MCF 10A (cell line): Measurements from ENCODE around the gene HNRNPH2. TPM values are rescaled to one million over a fixed set of nuclear protein-coding genes. Genes with fewer than 3 reads are reported as not detected.

Experiments used
- BruUV-seq: library from RNA; stranded (reverse); fragments of 400-500 nt; replicated peaks from 2 replicates; lab custom pipeline; 2021; lab: Mats Ljungman, UMichigan
- CTCF ChIA-PET: fragments of 300-600 bp; sonication (Branson Sonifier 250); formaldehyde crosslinking; extraction: SDS; loops from one replicate; lab custom pipeline; 2021; ENCODE audit warnings: antibody characterized with exemption, inconsistent platforms; lab: Yijun Ruan, JAX
- POLR2A ChIA-PET: fragments of 300-600, 350-650 bp; sonication (Branson Sonifier 250); formaldehyde crosslinking; extraction: SDS; loops from one replicate; lab custom pipeline; 2020; ENCODE audit warnings: antibody characterized with exemption, inconsistent platforms; lab: Yijun Ruan, JAX
- DNase-seq: peaks from one replicate; pipeline ENCODE4 v3.0.0-alpha.2; 2018; ENCODE audit not compliant: unreplicated experiment
- H3K27ac Mint-ChIP-seq: one replicate; pipeline ENCODE4 v1.8.0; 2022; ENCODE audit warnings: mild to moderate bottlenecking, low read depth, mixed read lengths; ENCODE audit not compliant: unreplicated experiment
- H3K27me3 Mint-ChIP-seq: one replicate; pipeline ENCODE4 v1.8.0; 2022; ENCODE audit warnings: mixed read lengths; ENCODE audit not compliant: insufficient read depth, unreplicated experiment
- H3K36me3 Mint-ChIP-seq: one replicate; pipeline ENCODE4 v1.8.0; 2022; ENCODE audit warnings: mild to moderate bottlenecking, moderate library complexity, mixed read lengths; ENCODE audit not compliant: insufficient read depth, unreplicated experiment
- H3K4me1 Mint-ChIP-seq: one replicate; pipeline ENCODE4 v1.8.0; 2022; ENCODE audit warnings: mixed read lengths; ENCODE audit not compliant: insufficient read depth, unreplicated experiment
- H3K4me3 Mint-ChIP-seq: one replicate; pipeline ENCODE4 v1.8.0; 2022; ENCODE audit warnings: mild to moderate bottlenecking, moderate library complexity, mixed read lengths; ENCODE audit not compliant: unreplicated experiment
- H3K9me3 Mint-ChIP-seq: one replicate; pipeline ENCODE4 v1.8.0; 2022; ENCODE audit warnings: mixed read lengths; ENCODE audit not compliant: unreplicated experiment
- intact Hi-C: fragments of 100-400 bp; cut with micrococcal nuclease; formaldehyde crosslinking; loops from 2 replicates; pipeline ENCODE4 v1.14.1; 2022
- total RNA-seq: library from RNA; stranded (reverse); gene quantifications from 2 replicates; pipeline ENCODE4 v1.2.3, GENCODE V29; 2022
- TF ChIP-seq, protein P1 (sequence below): fragments of 200-600 bp; IDR thresholded peaks from one replicate; pipeline ENCODE4 v1.8.0; 2022; ENCODE audit warnings: antibody characterized with exemption, mild to moderate bottlenecking; ENCODE audit not compliant: unreplicated experiment

The HNRNPH2 gene
- total RNA-seq, 1 experiment from 2014 or later = 35.5 TPM

GRCh38 chrX:101450085-101450484 is 42.1 kb downstream of the HNRNPH2 start:
- BruUV-seq = no TSS peak
- no peak for DNase-seq
- H3K36me3 Mint-ChIP-seq = no peaks in the 10 kb centered on the region
- H3K27ac Mint-ChIP-seq = no peak overlapping the region
- no peak overlapping the region for H3K4me3 Mint-ChIP-seq
- H3K9me3 Mint-ChIP-seq = no peaks in the 10 kb centered on the region
- H3K27me3 Mint-ChIP-seq = peaks cover 64% of the 10 kb centered on the region
- ChIA-PET POLR2A (no interaction called here), CTCF (interaction anchor here (0.6 kb wide), 1 partner anchor 872 kb away, joined by 3 read pairs; no protein-coding TSS in a partner anchor)
- TF ChIP-seq, protein P1, sequence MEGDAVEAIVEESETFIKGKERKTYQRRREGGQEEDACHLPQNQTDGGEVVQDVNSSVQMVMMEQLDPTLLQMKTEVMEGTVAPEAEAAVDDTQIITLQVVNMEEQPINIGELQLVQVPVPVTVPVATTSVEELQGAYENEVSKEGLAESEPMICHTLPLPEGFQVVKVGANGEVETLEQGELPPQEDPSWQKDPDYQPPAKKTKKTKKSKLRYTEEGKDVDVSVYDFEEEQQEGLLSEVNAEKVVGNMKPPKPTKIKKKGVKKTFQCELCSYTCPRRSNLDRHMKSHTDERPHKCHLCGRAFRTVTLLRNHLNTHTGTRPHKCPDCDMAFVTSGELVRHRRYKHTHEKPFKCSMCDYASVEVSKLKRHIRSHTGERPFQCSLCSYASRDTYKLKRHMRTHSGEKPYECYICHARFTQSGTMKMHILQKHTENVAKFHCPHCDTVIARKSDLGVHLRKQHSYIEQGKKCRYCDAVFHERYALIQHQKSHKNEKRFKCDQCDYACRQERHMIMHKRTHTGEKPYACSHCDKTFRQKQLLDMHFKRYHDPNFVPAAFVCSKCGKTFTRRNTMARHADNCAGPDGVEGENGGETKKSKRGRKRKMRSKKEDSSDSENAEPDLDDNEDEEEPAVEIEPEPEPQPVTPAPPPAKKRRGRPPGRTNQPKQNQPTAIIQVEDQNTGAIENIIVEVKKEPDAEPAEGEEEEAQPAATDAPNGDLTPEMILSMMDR = no peak
- intact Hi-C loops = no loop called here
- no peaks in the 10 kb centered on the region for H3K4me1 Mint-ChIP-seq

- Mint-ChIP-seq H3K36me3 (no peaks in the 10 kb centered on the region), H3K27me3 (peaks cover 64% of the 10 kb centered on the region), H3K4me3 (no peak overlapping the region), H3K9me3 (no peaks in the 10 kb centered on the region), H3K27ac (no peak overlapping the region), H3K4me1 (no peaks in the 10 kb centered on the region)
- intact Hi-C loops = no loop called here
- DNase-seq = no peak
- TF ChIP-seq, protein P1 = no peak
- no TSS peak for BruUV-seq
- ChIA-PET CTCF (no interaction called here), POLR2A (no interaction called here)
Measured at GRCh38 chrX:101450961-101451360, 42.9 kb downstream of the HNRNPH2 start.

- H3K9me3 Mint-ChIP-seq = no peaks in the 10 kb centered on the region
- no peaks in the 10 kb centered on the region for H3K36me3 Mint-ChIP-seq
- intact Hi-C loops = no loop called here
- H3K27ac Mint-ChIP-seq = no peak overlapping the region
- no peak overlapping the region for H3K4me3 Mint-ChIP-seq
- TF ChIP-seq, protein P1 = no peak
- DNase-seq = no peak
- CTCF ChIA-PET = no interaction called here
- peaks cover 66% of the 10 kb centered on the region for H3K27me3 Mint-ChIP-seq
- POLR2A ChIA-PET = no interaction called here
- no TSS peak for BruUV-seq
- H3K4me1 Mint-ChIP-seq = no peaks in the 10 kb centered on the region
Measured at GRCh38 chrX:101452056-101452455, 44.0 kb downstream of the HNRNPH2 start.

GRCh38 chrX:101460669-101461068 is 52.6 kb downstream of the HNRNPH2 start:
- Mint-ChIP-seq H3K27me3 (peaks cover 53% of the 10 kb centered on the region), H3K4me3 (no peak overlapping the region), H3K9me3 (no peaks in the 10 kb centered on the region), H3K27ac (no peak overlapping the region), H3K4me1 (no peaks in the 10 kb centered on the region), H3K36me3 (no peaks in the 10 kb centered on the region)
- ChIA-PET CTCF (interaction anchor here (0.6 to 1.7 kb wide), 6 partner anchors 45 to 1037 kb away, joined by 3 to 5 read pairs (median 3); no protein-coding TSS in a partner anchor), POLR2A (interaction anchor here (1.0 kb wide), 1 partner anchor 16 kb away, joined by 3 read pairs; no protein-coding TSS in a partner anchor)
- TF ChIP-seq, protein P1 = no peak
- BruUV-seq = no TSS peak
- DNase-seq = peak; percentile 13
- intact Hi-C loops = loop anchor here (5.0 kb wide), 1 partner anchor 337 kb away; no protein-coding TSS in a partner anchor
